WTC11 (cell line): ENCODE measurements around the gene ACAA1. TPM values are rescaled to one million over a fixed set of nuclear protein-coding genes. Genes with fewer than 3 reads are reported as not detected.

Experiments used
- ATAC-seq: fragments of 200-7000 bp; cut with Tn5 transposase; 2 replicates; pipeline ENCODE4 v1.10.0; 2021; ENCODE audit warnings: mild to moderate bottlenecking, moderate library complexity
- CTCF ChIA-PET: fragments of 300-600 bp; sonication (Branson Sonifier 250); formaldehyde crosslinking; loops from one replicate; lab custom pipeline; 2021; ENCODE audit warnings: antibody characterized with exemption; lab: Charles Lee
- POLR2A ChIA-PET: fragments of 350-600 bp; sonication (Branson Sonifier 250); formaldehyde crosslinking; loops from one replicate; lab custom pipeline; 2021; ENCODE audit warnings: antibody characterized with exemption; lab: Charles Lee
- DNase-seq: peaks from one replicate; pipeline ENCODE4 v3.0.0; 2021; ENCODE audit warnings: low spot score
- H3K27ac Mint-ChIP-seq: 2 replicates; pipeline ENCODE4 v1.8.0; 2021; ENCODE audit warnings: mixed read lengths
- H3K27me3 Mint-ChIP-seq: 2 replicates; pipeline ENCODE4 v1.8.0; 2021; ENCODE audit warnings: low read depth, mild to moderate bottlenecking, moderate library complexity, mixed read lengths
- H3K36me3 Mint-ChIP-seq: 2 replicates; pipeline ENCODE4 v1.8.0; 2021; ENCODE audit warnings: mixed read lengths
- H3K4me1 Mint-ChIP-seq: 2 replicates; pipeline ENCODE4 v1.8.0; 2022; ENCODE audit warnings: mixed read lengths
- H3K4me3 Mint-ChIP-seq: 2 replicates; pipeline ENCODE4 v1.8.0; 2021; ENCODE audit warnings: mild to moderate bottlenecking, moderate library complexity, mixed read lengths
- H3K9me3 Mint-ChIP-seq: 2 replicates; pipeline ENCODE4 v1.8.0; 2021; ENCODE audit warnings: mixed read lengths
- ATF1 ChIP-seq: sonication (generic); formaldehyde crosslinking; IDR thresholded peaks from 2 replicates; pipeline ENCODE4 v1.8.1; 2023; ENCODE audit warnings: mild to moderate bottlenecking, moderate library complexity, missing genetic modification reagents
- ATF3 ChIP-seq: sonication (generic); formaldehyde crosslinking; conservative IDR thresholded peaks from 2 replicates; pipeline ENCODE4 v1.8.1; 2022; ENCODE audit warnings: mild to moderate bottlenecking, missing genetic modification reagents
- ATF6 ChIP-seq: sonication (generic); formaldehyde crosslinking; IDR thresholded peaks from 2 replicates; pipeline ENCODE4 v1.8.1; 2023; ENCODE audit warnings: mild to moderate bottlenecking, missing genetic modification reagents
- CREB1 ChIP-seq: sonication (generic); formaldehyde crosslinking; IDR thresholded peaks from 2 replicates; pipeline ENCODE4 v1.8.0; 2023; ENCODE audit warnings: mild to moderate bottlenecking, missing genetic modification reagents
- E2F1 ChIP-seq: sonication (generic); formaldehyde crosslinking; IDR thresholded peaks from 2 replicates; pipeline ENCODE4 v1.8.0; 2022; ENCODE audit warnings: mild to moderate bottlenecking, missing genetic modification reagents
- GABPB1 ChIP-seq: sonication (generic); formaldehyde crosslinking; IDR thresholded peaks from 2 replicates; pipeline ENCODE4 v1.8.1; 2023; ENCODE audit warnings: mild to moderate bottlenecking, missing genetic modification reagents
- GRHL2 ChIP-seq: fragments of 250-450 bp; sonication (Bioruptor Pico); IDR thresholded peaks from 2 replicates; pipeline ENCODE4 v1.8.0; 2022; ENCODE audit warnings: mild to moderate bottlenecking, moderate library complexity; ENCODE audit not compliant: insufficient replicate concordance, severe bottlenecking
- NFYB ChIP-seq: sonication (generic); formaldehyde crosslinking; conservative IDR thresholded peaks from 2 replicates; pipeline ENCODE4 v1.8.0; 2022; ENCODE audit warnings: low read depth, missing genetic modification reagents
- OVOL2 ChIP-seq: fragments of 250-450 bp; sonication (Bioruptor Pico); IDR thresholded peaks from 2 replicates; pipeline ENCODE4 v1.9.0; 2021; ENCODE audit warnings: mild to moderate bottlenecking, borderline replicate concordance
- PRRX2 ChIP-seq: fragments of 250-450 bp; sonication (Bioruptor Pico); IDR thresholded peaks from 2 replicates; pipeline ENCODE4 v1.8.0; 2021; ENCODE audit warnings: mild to moderate bottlenecking
- RORB ChIP-seq: fragments of 250-450 bp; sonication (Bioruptor Pico); IDR thresholded peaks from 2 replicates; pipeline ENCODE4 v1.9.0; 2021; ENCODE audit warnings: mild to moderate bottlenecking
- SP1 ChIP-seq: sonication (generic); formaldehyde crosslinking; conservative IDR thresholded peaks from 2 replicates; pipeline ENCODE4 v1.8.1; 2022; ENCODE audit warnings: missing genetic modification reagents
- TP53 ChIP-seq: sonication (generic); formaldehyde crosslinking; IDR thresholded peaks from 2 replicates; pipeline ENCODE4 v1.8.1; 2023; ENCODE audit warnings: mild to moderate bottlenecking, missing genetic modification reagents
- ZNF138 ChIP-seq: sonication (generic); formaldehyde crosslinking; conservative IDR thresholded peaks from 2 replicates; pipeline ENCODE4 v1.8.1; 2022; ENCODE audit warnings: mild to moderate bottlenecking, moderate library complexity, missing genetic modification reagents
- ZNF232 ChIP-seq: sonication (generic); formaldehyde crosslinking; IDR thresholded peaks from 2 replicates; pipeline ENCODE4 v1.8.0; 2022; ENCODE audit warnings: mild to moderate bottlenecking, missing genetic modification reagents
- ZNF281 ChIP-seq: sonication (generic); formaldehyde crosslinking; IDR thresholded peaks from 2 replicates; pipeline ENCODE4 v1.8.0; 2023; ENCODE audit warnings: mild to moderate bottlenecking, missing genetic modification reagents
- ZNF396 ChIP-seq: fragments of 250-450 bp; sonication (Bioruptor Pico); IDR thresholded peaks from 2 replicates; pipeline ENCODE4 v1.8.0; 2021; ENCODE audit warnings: mild to moderate bottlenecking, moderate library complexity, borderline replicate concordance
- ZNF416 ChIP-seq: fragments of 250-450 bp; sonication (Bioruptor Pico); IDR thresholded peaks from 2 replicates; pipeline ENCODE4 v1.9.0; 2021; ENCODE audit warnings: mild to moderate bottlenecking, inconsistent platforms
- total RNA-seq: library from RNA; stranded (reverse); gene quantifications from 3 replicates; pipeline ENCODE4 v1.2.3, GENCODE V29; 2021

Gene ACAA1
- total RNA-seq, 1 experiment from 2014 or later, result 46.5 TPM

GRCh38 chr3:38094999-38095398, 41.9 kb downstream of the ACAA1 start (continued):
- TF ChIP-seq NFYB (CRISPR knock-in tag), result no peak
- TF ChIP-seq ATF3, result no peak
- TF ChIP-seq ZNF232 (CRISPR knock-in tag), result no peak
- TF ChIP-seq ZNF138 (CRISPR knock-in tag), result no peak
- TF ChIP-seq TP53 (CRISPR knock-in tag), result no peak
- TF ChIP-seq RORB (CRISPR knock-in tag), result no peak
- TF ChIP-seq GRHL2, result no peak
- TF ChIP-seq ZNF281 (CRISPR knock-in tag), result no peak
- TF ChIP-seq, all 79 proteins: peak for 0

- Mint-ChIP-seq H3K4me1 (no peaks in the 10 kb centered on the region), H3K27ac (no peak overlapping the region), H3K9me3 (no peaks in the 10 kb centered on the region; the same call in 1 of the 2 replicates), H3K4me3 (no peak overlapping the region), H3K36me3 (no peaks in the 10 kb centered on the region), H3K27me3 (no peaks in the 10 kb centered on the region; the same call in 1 of the 2 replicates)
- CTCF ChIA-PET, result no interaction called here
- POLR2A ChIA-PET, result no interaction called here
- DNase-seq, result no peak
- ATAC-seq, result no peak
- TF ChIP-seq SP1 (CRISPR knock-in tag) (no peak), ZNF396 (no peak), CREB1 (CRISPR knock-in tag) (no peak), PRRX2 (no peak), ATF6 (CRISPR knock-in tag) (no peak), E2F1 (CRISPR knock-in tag) (no peak), ATF1 (CRISPR knock-in tag) (no peak)
These were observed 46.5 kb downstream of the ACAA1 start for GRCh38 chr3:38090453-38090852.

- DNase-seq, result no peak
- TF ChIP-seq OVOL2 (CRISPR knock-in tag), result no peak
- TF ChIP-seq ATF3, result no peak
- no peak for TF ChIP-seq GABPB1 (CRISPR knock-in tag)
- TF ChIP-seq ZNF416 (CRISPR knock-in tag), result no peak
- TF ChIP-seq, all 79 proteins: peak for 0
- H3K4me1 Mint-ChIP-seq, result no peaks in the 10 kb centered on the region
- peaks cover 8% of the 10 kb centered on the region for H3K9me3 Mint-ChIP-seq
- H3K36me3 Mint-ChIP-seq, result peaks cover 7% of the 10 kb centered on the region
- H3K27me3 Mint-ChIP-seq, result peaks cover under 1% of the 10 kb centered on the region; the same call in 1 of the 2 replicates
- no peak overlapping the region for H3K27ac Mint-ChIP-seq
- H3K4me3 Mint-ChIP-seq, result no peak overlapping the region
- ATAC-seq, result no peak
- ChIA-PET CTCF (no interaction called here), POLR2A (no interaction called here)
These were observed 47.8 kb downstream of the ACAA1 start for GRCh38 chr3:38089163-38089562.
